GM12878 (cell line): ENCODE data around the gene MRPS18A. TPM values are rescaled to one million over a fixed set of nuclear protein-coding genes. Genes with fewer than 3 reads are reported as not detected.

Experiments used
- ATF7 ChIP-seq: fragments of 450-650 bp; IDR thresholded peaks from 2 replicates; pipeline ENCODE4 v1.6.1; 2016; ENCODE audit warnings: low read depth, mild to moderate bottlenecking
- CBFB ChIP-seq: IDR thresholded peaks from 2 replicates; pipeline ENCODE4 v1.6.1; 2016; ENCODE audit warnings: antibody characterized with exemption, low read depth
- EED ChIP-seq: sonication (generic); IDR thresholded peaks from 2 replicates; pipeline ENCODE4 v1.6.1; 2016; ENCODE audit warnings: antibody characterized with exemption, low read depth
- JUND ChIP-seq: IDR thresholded peaks from 2 replicates; pipeline ENCODE4 v1.6.1; 2012; ENCODE audit warnings: low read depth, mild to moderate bottlenecking, low read length, improper control_type of control experiment, moderate library complexity
- KLF5 ChIP-seq: fragments of 450-650 bp; IDR thresholded peaks from 2 replicates; pipeline ENCODE4 v1.6.1; 2014; ENCODE audit warnings: mild to moderate bottlenecking; ENCODE audit not compliant: partially characterized antibody
- MTA3 ChIP-seq: IDR thresholded peaks from 2 replicates; pipeline ENCODE4 v1.6.1; 2012; ENCODE audit warnings: low read length, inconsistent platforms, borderline replicate concordance
- NFYA ChIP-seq: IDR thresholded peaks from 2 replicates; pipeline ENCODE4 v1.6.1; 2011; ENCODE audit warnings: low read depth, mild to moderate bottlenecking, low read length, improper control_type of control experiment, borderline replicate concordance
- RAD21 ChIP-seq: IDR thresholded peaks from 2 replicates; pipeline ENCODE4 v1.6.1; 2011; ENCODE audit warnings: mild to moderate bottlenecking, low read depth, low read length, moderate library complexity; ENCODE audit not compliant: insufficient read depth
- SUPT20H ChIP-seq: IDR thresholded peaks from 2 replicates; pipeline ENCODE4 v1.6.1; 2011; ENCODE audit warnings: low read depth, mild to moderate bottlenecking, low read length, moderate library complexity, borderline replicate concordance; ENCODE audit not compliant: control insufficient read depth
- ZBED1 ChIP-seq: IDR thresholded peaks from 2 replicates; pipeline ENCODE4 v1.6.1; 2016; ENCODE audit warnings: borderline replicate concordance
- polyA plus RNA-seq, 11 experiments: library from polyadenylated mRNA; depleted of rRNA in 4 of 11; unstranded in 6 of 11; stranded (reverse) in 5 of 11; fragments of >200 nt; fragmentation: Nextera tagmentation in 4 of 11; fragmentation: Illumina TruSeq in 1 of 11; extraction: Ambion mirVana in 4 of 11; extraction: Trizol in 1 of 11; gene quantifications; 1 replicate in 1 of 11; 2 replicates in 10 of 11; pipeline versions ENCODE4 v1.2.1 to v1.2.3, GENCODE V29; 2011 to 2016; ENCODE audit warnings: inconsistent platforms in 2 of 11, missing spikeins in 2 of 11, low read depth in 1 of 11
- total RNA-seq, 4 experiments: library from RNA; depleted of rRNA in 3 of 4; stranded (reverse); fragments of >200 nt in 3 of 4; fragmentation: Illumina TruSeq in 1 of 4; extraction: Trizol in 1 of 4; gene quantifications; 2 replicates each; pipeline versions ENCODE4 v1.2.1 to v1.2.3, GENCODE V29; 2013 to 2021
- TF ChIP-seq, protein P1 (sequence below): fragments of 450-650 bp; IDR thresholded peaks from 2 replicates; pipeline ENCODE4 v1.6.1; 2017; ENCODE audit warnings: mild to moderate bottlenecking, moderate library complexity
- TF ChIP-seq, protein P2 (sequence below): fragments of 450-650 bp; IDR thresholded peaks from 2 replicates; pipeline ENCODE4 v1.6.1; 2017; ENCODE audit warnings: mild to moderate bottlenecking
- TF ChIP-seq, protein P3 (sequence below): fragments of 450-650 bp; IDR thresholded peaks from 2 replicates; pipeline ENCODE4 v1.6.1; 2016; ENCODE audit warnings: mild to moderate bottlenecking, moderate library complexity, borderline replicate concordance
- TF ChIP-seq, protein P4 (sequence below): IDR thresholded peaks from 2 replicates; pipeline ENCODE4 v1.6.1; 2012; ENCODE audit warnings: low read length, inconsistent platforms

The MRPS18A gene
- total and polyA plus RNA-seq, 10 of the 15 experiments (the other 5 are each of a cell fraction or from before 2014, with no cell fraction given), result 66.3 to 158 (median 98.7) TPM

DNA sequence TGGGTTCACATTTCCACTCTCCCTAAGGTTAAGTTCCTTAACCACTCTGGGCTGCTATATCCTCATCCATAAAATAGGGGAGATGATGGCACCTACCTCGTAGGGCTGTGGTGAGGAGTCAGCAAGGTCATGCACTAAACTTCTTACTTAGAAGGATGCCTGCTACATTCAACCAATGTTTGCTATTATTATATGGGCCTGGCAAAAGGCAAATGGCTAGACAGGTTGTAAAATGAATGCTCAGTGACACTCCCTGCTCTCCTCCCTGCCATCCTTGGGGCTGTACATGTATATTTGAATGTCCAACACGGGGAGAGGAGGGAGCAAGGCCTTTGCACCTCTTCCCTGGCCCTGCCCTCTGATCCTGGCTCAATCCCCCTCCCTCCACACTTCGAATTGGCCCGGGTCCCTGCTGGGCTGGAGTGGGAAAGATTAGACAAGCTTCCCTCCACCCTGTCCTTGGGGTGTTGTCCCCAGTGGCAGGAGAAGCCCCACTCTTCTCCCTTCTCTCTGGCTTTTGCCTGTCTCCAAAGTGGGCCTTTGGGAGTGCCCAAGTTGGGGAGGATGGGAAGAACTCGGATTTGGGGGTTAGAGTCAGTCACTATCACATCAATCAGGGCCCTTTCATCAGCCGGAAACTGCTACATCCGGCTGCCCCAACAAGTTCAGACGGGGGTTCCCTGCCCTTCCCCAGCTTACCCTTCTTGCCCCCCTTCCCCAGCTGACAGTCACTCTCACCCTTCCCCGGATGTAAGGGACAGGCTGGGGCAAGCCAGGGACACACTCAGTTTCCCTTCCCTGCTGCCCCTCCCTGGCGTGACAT is 46.1 kb upstream of the MRPS18A start (continued):
- TF ChIP-seq, protein P1, sequence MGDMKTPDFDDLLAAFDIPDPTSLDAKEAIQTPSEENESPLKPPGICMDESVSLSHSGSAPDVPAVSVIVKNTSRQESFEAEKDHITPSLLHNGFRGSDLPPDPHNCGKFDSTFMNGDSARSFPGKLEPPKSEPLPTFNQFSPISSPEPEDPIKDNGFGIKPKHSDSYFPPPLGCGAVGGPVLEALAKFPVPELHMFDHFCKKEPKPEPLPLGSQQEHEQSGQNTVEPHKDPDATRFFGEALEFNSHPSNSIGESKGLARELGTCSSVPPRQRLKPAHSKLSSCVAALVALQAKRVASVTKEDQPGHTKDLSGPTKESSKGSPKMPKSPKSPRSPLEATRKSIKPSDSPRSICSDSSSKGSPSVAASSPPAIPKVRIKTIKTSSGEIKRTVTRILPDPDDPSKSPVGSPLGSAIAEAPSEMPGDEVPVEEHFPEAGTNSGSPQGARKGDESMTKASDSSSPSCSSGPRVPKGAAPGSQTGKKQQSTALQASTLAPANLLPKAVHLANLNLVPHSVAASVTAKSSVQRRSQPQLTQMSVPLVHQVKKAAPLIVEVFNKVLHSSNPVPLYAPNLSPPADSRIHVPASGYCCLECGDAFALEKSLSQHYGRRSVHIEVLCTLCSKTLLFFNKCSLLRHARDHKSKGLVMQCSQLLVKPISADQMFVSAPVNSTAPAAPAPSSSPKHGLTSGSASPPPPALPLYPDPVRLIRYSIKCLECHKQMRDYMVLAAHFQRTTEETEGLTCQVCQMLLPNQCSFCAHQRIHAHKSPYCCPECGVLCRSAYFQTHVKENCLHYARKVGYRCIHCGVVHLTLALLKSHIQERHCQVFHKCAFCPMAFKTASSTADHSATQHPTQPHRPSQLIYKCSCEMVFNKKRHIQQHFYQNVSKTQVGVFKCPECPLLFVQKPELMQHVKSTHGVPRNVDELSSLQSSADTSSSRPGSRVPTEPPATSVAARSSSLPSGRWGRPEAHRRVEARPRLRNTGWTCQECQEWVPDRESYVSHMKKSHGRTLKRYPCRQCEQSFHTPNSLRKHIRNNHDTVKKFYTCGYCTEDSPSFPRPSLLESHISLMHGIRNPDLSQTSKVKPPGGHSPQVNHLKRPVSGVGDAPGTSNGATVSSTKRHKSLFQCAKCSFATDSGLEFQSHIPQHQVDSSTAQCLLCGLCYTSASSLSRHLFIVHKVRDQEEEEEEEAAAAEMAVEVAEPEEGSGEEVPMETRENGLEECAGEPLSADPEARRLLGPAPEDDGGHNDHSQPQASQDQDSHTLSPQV, result no peak
- TF ChIP-seq KLF5, result no peak
- no peak for TF ChIP-seq JUND
- TF ChIP-seq, protein P2, sequence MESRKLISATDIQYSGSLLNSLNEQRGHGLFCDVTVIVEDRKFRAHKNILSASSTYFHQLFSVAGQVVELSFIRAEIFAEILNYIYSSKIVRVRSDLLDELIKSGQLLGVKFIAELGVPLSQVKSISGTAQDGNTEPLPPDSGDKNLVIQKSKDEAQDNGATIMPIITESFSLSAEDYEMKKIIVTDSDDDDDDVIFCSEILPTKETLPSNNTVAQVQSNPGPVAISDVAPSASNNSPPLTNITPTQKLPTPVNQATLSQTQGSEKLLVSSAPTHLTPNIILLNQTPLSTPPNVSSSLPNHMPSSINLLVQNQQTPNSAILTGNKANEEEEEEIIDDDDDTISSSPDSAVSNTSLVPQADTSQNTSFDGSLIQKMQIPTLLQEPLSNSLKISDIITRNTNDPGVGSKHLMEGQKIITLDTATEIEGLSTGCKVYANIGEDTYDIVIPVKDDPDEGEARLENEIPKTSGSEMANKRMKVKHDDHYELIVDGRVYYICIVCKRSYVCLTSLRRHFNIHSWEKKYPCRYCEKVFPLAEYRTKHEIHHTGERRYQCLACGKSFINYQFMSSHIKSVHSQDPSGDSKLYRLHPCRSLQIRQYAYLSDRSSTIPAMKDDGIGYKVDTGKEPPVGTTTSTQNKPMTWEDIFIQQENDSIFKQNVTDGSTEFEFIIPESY, result no peak
- no peak for TF ChIP-seq RAD21
- TF ChIP-seq, protein P3, sequence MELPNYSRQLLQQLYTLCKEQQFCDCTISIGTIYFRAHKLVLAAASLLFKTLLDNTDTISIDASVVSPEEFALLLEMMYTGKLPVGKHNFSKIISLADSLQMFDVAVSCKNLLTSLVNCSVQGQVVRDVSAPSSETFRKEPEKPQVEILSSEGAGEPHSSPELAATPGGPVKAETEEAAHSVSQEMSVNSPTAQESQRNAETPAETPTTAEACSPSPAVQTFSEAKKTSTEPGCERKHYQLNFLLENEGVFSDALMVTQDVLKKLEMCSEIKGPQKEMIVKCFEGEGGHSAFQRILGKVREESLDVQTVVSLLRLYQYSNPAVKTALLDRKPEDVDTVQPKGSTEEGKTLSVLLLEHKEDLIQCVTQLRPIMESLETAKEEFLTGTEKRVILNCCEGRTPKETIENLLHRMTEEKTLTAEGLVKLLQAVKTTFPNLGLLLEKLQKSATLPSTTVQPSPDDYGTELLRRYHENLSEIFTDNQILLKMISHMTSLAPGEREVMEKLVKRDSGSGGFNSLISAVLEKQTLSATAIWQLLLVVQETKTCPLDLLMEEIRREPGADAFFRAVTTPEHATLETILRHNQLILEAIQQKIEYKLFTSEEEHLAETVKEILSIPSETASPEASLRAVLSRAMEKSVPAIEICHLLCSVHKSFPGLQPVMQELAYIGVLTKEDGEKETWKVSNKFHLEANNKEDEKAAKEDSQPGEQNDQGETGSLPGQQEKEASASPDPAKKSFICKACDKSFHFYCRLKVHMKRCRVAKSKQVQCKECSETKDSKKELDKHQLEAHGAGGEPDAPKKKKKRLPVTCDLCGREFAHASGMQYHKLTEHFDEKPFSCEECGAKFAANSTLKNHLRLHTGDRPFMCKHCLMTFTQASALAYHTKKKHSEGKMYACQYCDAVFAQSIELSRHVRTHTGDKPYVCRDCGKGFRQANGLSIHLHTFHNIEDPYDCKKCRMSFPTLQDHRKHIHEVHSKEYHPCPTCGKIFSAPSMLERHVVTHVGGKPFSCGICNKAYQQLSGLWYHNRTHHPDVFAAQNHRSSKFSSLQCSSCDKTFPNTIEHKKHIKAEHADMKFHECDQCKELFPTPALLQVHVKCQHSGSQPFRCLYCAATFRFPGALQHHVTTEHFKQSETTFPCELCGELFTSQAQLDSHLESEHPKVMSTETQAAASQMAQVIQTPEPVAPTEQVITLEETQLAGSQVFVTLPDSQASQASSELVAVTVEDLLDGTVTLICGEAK, result no peak
- TF ChIP-seq CBFB, result no peak
- no peak for TF ChIP-seq ZBED1
- no peak for TF ChIP-seq NFYA
- TF ChIP-seq EED, result peak; percentile 63; the same call in 1 of the 2 replicates
- TF ChIP-seq SUPT20H, result no peak
- peak; percentile 49; the same call in 1 of the 2 replicates for TF ChIP-seq MTA3
- 0 out of 2 replicates have a peak, but pooled peaks have one; percentile 18 for TF ChIP-seq ATF7
- TF ChIP-seq, protein P4, sequence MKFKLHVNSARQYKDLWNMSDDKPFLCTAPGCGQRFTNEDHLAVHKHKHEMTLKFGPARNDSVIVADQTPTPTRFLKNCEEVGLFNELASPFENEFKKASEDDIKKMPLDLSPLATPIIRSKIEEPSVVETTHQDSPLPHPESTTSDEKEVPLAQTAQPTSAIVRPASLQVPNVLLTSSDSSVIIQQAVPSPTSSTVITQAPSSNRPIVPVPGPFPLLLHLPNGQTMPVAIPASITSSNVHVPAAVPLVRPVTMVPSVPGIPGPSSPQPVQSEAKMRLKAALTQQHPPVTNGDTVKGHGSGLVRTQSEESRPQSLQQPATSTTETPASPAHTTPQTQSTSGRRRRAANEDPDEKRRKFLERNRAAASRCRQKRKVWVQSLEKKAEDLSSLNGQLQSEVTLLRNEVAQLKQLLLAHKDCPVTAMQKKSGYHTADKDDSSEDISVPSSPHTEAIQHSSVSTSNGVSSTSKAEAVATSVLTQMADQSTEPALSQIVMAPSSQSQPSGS, result no peak
